HG02870 (cell line): Measurements from ENCODE around the gene STRADB.
"Not testable (repeated sequence)": the region's sequence is repeated elsewhere in the genome, so short reads cannot be mapped to it uniquely, and the experiment has no call there.

Experiments
- ATAC-seq: cut with Tn5 transposase; IDR thresholded peaks from one replicate; pipeline ENCODE4 v1.9.1; 2021; ENCODE audit warnings: mild to moderate bottlenecking, moderate library complexity; ENCODE audit not compliant: unreplicated experiment

The STRADB gene

DNA sequence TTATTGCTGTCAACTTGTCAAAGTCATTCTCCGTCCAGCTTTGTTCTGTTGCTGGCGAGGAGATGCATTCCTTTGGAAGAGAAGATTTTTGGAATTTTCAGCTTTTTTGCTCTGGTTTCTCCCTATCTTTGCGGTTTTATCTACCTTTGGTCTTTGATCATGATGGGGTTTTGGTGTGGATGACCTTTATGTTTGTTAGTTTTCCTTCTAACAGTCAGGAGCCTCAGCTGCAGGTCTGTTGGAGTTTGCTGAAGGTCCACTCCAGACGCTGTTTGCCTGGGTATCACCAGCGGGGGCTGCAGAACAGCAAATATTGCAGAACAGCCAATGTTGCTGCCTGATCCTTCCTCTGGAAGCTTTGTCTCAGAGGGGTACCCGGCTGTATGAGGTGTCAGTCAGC is 21.7 kb upstream of the STRADB start:
- not testable (repeated sequence) for ATAC-seq

- not testable (repeated sequence) for ATAC-seq
Observed at GRCh38 chr2:201430322-201430721, 21.2 kb upstream of the STRADB start.

- no peak for ATAC-seq
Observed at GRCh38 chr2:201430839-201431238, 20.7 kb upstream of the STRADB start.

- no peak for ATAC-seq
Observed at GRCh38 chr2:201432038-201432620, 19.4 kb upstream of the STRADB start.

DNA sequence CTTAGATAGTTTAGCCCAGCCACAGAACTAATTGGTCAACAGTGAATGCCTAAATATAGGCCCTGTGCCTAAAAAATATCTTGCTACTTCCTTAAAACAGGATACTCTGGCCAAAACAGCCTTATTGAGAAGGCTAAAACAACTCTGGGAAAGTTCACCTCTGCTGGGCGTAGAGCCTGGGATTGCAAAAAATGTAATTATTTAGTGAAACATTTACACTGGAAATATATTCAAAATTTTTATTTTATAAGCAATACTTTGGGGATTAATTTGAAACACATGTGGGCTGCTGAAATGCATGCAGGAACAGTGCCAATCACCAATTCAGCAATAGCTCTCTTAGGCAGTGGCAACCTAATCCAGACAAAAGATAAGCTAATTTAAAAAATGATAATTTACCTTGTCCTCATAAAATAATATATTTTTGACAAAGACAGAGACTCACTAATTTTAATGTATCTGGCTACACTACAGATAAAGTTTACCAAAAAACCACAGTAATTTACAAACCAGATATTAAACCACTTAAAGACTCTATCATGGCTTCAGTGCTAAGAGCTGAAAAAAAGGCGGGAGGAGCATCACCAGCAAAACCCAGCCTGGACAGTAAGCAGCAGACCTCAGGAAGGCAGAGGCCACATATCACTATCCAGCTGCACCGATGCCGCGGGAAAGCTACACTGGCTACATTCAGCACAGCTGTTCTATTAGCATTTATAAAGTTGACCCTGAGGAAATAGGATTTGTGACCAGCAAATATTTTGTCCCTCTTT is 18.7 kb upstream of the STRADB start:
- no peak for ATAC-seq

GRCh38 chr2:201433394-201433995 is 18.0 kb upstream of the STRADB start:
- ATAC-seq = no peak

DNA sequence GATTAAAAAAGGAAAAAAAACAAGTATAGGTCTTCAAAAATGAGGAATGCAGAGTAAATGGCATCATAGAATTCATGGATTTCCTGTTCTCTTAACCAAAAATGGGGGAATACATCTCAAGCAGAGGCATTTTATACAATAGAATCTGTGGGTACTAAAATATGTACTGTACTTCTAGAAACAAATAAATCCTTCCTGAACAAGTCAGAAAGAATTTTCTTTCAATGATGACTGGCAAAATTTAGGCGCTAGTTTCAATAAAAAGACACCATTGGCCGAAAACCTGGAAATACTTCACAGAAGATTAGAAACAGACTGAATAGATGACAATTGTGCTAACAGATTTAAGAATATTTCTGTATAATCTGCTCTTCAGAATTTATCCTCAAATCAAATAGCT is 15.4 kb upstream of the STRADB start:
- no peak for ATAC-seq

- ATAC-seq = not testable (repeated sequence)
Observed at GRCh38 chr2:201439336-201439922, 12.1 kb upstream of the STRADB start.

DNA sequence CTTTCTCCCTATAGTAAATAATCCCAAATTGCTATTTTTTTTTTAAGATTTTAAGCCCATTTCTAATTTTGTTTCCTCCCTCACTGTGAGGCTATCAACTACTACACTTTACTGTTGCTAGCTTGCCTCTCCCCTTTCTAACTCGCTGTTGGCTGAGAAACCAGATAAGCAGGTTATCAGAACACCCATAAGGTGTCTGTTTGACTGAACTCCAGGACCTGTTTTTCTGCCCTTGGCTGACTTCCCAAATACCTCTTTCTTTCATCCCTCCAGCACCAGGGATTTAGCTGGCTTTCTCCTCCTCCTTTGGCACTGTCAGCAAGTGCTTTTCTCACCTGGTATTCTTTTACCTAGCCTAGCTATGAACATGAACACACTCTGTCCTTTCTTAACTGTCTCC is 11.4 kb upstream of the STRADB start:
- ATAC-seq = no peak

- ATAC-seq = no peak
Observed at GRCh38 chr2:201441409-201441808, 10.1 kb upstream of the STRADB start.

DNA sequence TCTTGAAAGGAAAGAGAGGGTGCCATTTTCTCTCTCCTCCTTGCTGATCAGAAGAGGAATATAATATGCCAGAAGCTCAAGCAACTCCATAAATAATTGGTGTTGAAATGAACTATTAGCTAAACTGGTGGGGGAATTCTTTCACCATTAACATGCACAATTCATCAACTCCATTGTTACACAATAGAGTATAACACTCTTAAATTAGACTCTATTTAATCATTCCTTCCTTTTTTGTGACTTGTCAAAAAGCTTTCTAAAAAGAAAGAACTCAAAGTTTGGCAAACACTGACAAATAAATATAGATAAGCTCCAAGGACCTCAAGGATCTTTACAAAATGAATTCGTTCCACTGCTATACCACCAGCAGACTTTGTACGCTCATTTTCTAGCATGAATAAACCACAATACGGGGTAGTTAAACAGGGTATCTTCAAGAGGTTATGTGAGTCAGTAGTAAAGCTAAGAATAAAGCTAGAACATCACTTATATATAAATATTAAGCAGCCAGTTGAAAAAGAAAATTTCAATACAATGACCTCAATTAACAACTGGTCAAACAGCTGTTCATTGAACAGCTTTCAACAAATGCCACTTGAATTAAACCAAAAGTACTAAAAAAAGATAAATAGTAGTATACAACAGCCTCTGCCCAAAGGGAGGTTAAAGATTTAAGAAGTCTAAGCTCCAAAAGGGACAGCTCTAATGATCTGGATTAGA is 6.6 kb upstream of the STRADB start:
- ATAC-seq = no peak

GRCh38 chr2:201447086-201447485 is 4.5 kb upstream of the STRADB start:
- no peak for ATAC-seq

DNA sequence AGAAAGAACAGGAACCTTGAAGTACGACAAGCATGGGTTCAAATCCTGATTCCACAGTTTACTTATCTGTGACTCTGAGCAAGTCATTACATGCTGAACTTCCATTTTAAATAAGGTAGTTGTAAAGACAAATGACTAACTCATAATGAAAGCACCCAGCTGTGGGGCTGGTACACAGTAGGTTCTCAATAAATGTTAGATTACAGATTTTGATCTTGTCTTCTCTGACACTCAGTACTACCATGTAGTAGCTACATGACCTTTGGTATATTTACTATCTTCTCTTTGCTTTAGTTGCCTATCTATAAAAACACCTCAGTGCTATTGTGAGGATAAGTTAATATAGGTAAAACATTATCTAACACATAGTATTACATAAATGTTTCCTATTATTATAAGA is 3.5 kb upstream of the STRADB start:
- no peak for ATAC-seq

DNA sequence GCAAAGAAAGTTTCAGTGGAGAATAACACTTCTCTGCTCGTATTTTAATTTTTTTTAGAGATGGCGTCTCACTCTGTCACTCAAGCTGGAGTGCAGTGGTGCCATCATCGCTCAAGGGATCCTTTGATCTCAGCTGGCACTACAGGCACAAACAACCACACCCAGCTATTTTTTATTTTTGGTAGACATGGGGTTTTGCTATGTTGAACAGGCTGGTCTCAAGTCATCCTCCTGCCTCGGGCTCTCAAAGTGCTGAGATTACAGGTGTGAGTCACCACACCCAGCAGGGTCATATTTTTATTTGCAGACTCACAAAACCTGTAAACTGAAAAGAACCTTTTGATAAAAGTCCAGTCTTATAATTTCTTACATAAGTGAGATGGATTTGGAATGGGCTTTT is 2.8 kb upstream of the STRADB start:
- no peak for ATAC-seq

DNA sequence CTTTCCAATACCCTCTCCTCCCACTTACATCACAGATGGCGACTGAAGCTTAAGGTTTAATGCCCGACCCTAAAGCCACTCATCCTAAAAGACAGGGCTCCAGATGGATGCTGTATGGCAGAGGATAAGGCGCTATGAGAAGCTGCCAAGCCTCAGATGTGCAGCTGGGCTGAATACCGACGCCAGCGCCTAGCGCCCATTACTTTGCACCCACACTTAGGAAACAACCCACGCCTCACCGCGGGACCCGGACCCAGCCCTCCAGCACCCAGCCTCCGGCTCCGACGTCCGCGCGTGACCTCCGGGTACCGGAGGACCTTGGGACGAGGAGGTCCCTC is 617 bp upstream of the STRADB start:
- ATAC-seq = peak; percentile 18

DNA sequence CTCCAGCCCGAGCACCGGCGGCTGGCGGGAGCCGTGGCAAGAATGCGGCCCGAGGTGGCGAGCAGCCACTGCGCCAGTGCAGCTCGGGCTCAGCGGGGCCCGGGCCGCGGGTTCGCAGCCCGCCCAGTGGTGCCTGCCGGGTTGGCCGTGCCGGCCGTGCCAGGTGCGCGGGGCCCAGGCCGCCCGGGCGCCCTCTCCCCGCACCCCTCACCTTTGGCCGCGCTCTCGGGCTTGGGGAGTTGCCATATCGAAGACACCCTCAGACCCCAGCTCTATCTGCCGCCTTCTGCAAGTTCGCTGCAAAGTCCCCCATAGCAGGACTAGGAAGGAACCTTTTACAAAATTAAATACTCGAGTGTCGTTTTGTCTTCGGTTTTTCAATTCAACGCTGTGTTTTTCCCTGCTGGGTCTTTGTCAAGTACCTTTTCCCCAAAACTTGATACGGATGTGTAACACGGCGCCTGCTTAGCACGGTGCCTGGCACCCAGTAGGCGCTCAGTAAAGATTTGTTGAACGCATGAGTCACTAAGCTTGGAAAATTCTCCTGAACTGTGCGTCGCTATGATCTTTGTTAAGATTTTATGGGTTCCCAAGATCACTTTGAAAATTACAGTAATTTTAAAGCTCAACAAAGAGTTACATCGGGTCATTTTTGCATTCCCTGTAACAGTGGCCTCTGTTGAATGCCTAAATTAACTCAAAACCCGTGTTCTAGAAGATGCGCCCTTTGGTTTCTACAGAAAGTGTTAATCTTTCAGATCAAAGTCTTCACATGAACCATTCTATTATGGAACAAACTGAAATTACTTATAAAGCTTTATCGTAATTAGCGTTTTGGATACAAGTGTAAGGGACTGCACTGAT is 750 bp downstream of the STRADB start:
- no peak for ATAC-seq

DNA sequence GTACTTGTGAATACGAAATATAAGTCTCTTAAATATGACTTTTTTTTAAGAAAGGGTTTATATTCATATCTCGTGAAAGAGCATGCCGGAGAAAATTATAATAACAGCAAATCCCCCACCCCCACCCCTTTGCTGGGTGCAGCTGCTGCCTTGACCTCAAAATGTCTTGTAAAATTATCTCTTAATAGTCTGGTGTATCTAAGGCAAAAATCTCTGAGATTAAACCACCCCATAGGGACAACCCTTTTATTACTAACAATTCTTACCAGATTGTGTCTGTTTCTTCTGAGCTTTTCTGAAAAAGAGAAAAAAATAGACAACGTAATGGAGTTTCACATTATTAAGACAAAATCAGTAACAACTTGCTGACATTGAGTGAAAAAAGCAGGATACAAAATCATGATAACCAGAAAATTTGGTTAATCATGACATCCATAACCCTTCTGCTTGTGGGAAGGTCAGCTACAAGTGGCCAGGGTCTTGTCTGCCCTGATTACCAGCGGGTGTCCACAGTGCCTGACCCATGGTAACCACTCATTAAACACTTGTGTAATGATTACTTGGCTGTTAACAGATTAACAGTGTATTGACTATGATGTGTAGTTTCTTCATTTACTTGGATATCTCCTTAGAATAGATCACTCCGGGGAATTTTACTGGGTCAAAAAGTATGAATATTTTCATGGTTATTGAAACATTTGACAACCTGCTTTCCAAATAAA is 1.5 kb downstream of the STRADB start:
- no peak for ATAC-seq

DNA sequence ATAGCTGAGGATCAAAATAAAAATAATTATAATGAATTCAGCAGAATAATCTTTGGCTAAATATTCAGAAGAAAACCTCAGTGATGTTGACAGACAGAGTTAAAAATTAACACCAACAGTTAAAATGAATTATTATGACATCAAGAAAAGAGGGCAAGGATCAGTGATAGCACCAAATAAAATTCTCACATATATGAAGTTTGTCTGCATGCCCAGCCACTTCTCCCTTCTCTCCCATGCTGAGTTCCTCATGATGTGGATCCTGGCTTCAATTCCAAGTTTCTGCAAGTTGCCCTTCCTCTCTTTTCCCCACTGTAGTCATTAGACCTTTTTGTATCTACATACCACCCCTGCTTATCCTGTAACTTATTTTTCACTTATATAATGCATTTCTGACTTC is 6.8 kb downstream of the STRADB start:
- no peak for ATAC-seq

- ATAC-seq = no peak
Observed at GRCh38 chr2:201460532-201460931, 9.0 kb downstream of the STRADB start.

DNA sequence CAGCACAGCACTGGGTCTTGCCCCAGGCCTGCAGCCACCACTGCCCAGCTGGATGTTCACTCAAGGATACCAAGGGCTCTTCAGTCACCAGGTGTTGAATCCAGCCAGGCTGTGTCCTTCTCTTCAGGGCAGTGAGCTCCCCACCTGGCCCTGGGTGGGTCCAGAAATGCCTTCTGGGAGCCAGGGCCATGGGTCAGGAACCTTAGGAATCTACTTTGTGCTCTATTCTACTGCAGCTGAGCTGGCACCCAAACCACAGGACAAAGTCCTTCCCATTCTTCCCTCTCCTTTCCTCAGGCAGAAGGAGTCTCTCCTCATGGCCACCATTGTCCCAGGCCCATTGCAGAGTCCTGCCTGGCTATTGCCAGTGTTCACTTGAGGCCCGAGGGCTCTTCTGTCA is 13.0 kb downstream of the STRADB start:
- no peak for ATAC-seq
